A673 (cell line): Measurements from ENCODE around the gene GPR176.

ENCODE experiments used
- EZH2 ChIP-seq: fragments of 200-600 bp; sonication (generic); IDR thresholded peaks from 2 replicates; pipeline ENCODE4 v1.6.1; 2017; ENCODE audit warnings: borderline replicate concordance, low read depth, mild to moderate bottlenecking, mixed read lengths, antibody characterized with exemption, low read length; ENCODE audit not compliant: poor library complexity, severe bottlenecking
- TF ChIP-seq, protein P1 (sequence below): fragments of 300-800, 200-600 bp; sonication (generic); conservative IDR thresholded peaks from 2 replicates; pipeline ENCODE4 v1.5.1; 2017; ENCODE audit warnings: low read depth, mild to moderate bottlenecking, antibody characterized with exemption, low read length, moderate library complexity, mixed read lengths

DNA sequence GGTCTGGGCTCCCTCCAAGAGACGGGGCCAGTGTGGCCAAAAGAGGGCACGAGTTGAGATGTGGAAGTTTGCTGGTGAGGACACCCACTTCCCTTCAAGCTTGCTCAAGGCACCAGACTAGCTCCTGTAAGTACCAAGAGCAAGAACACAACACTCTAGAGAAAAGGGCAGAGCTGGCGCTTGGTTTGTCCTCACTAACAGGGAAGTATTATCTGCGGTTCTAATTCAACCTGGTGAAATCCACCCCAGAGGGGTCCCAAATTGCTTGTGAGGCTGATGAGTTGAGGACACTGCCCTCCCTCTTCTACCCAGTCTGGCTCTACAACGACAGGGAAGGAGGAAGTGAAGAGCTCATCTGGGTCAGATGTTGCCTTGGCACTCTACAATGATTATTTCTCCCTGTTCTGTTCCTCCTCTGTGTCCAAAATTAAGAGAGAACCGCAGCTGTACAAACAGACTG lies 120.5 kb downstream of the GPR176 start:
- TF ChIP-seq, protein P1, sequence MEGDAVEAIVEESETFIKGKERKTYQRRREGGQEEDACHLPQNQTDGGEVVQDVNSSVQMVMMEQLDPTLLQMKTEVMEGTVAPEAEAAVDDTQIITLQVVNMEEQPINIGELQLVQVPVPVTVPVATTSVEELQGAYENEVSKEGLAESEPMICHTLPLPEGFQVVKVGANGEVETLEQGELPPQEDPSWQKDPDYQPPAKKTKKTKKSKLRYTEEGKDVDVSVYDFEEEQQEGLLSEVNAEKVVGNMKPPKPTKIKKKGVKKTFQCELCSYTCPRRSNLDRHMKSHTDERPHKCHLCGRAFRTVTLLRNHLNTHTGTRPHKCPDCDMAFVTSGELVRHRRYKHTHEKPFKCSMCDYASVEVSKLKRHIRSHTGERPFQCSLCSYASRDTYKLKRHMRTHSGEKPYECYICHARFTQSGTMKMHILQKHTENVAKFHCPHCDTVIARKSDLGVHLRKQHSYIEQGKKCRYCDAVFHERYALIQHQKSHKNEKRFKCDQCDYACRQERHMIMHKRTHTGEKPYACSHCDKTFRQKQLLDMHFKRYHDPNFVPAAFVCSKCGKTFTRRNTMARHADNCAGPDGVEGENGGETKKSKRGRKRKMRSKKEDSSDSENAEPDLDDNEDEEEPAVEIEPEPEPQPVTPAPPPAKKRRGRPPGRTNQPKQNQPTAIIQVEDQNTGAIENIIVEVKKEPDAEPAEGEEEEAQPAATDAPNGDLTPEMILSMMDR = no peak
- no peak for TF ChIP-seq EZH2
